ENCODE data around the gene DICER1. TPM values are rescaled to one million over a fixed set of nuclear protein-coding genes. Genes with fewer than 3 reads are reported as not detected.

The DICER1 gene
- total RNA-seq, 1 donor from 2014 or later: 134 TPM

GRCh38 chr14:95126906-95127530 is 30.3 kb downstream of the DICER1 start:
- Histone ChIP-seq H3K27ac (no peak overlapping the region), H3K9me3 (no peaks in the 10 kb centered on the region), H3K27me3 (no peaks in the 10 kb centered on the region), H3K36me3 (peaks cover 8 to 50% of the 10 kb centered on the region in 2 donors), H3K4me3 (no peak overlapping the region), H3K4me1 (no peaks in the 10 kb centered on the region)
- no peak for TF ChIP-seq CTCF (IDR thresholded peaks at IDR 0.05)
- intact Hi-C loops (cut with DNase I): no loop called here
- no peak for DNase-seq (ENCODE audit: low spot score in 2 of 2)

GRCh38 chr14:95125915-95126314 is 31.4 kb downstream of the DICER1 start:
- H3K36me3 ChIP-seq: peaks cover 8 to 49% of the 10 kb centered on the region in 2 donors
- no peaks in the 10 kb centered on the region for H3K9me3 ChIP-seq
- no peaks in the 10 kb centered on the region for H3K27me3 ChIP-seq
- H3K4me1 ChIP-seq: no peaks in the 10 kb centered on the region
- H3K4me3 ChIP-seq: no peak overlapping the region
- no peak for TF ChIP-seq CTCF (IDR thresholded peaks at IDR 0.05)
- no peak overlapping the region for H3K27ac ChIP-seq
- no peak for DNase-seq (ENCODE audit: low spot score in 2 of 2)
- intact Hi-C loops (cut with DNase I): no loop called here

- peaks cover 8 to 43% of the 10 kb centered on the region in 2 donors for H3K36me3 ChIP-seq
- H3K27me3 ChIP-seq: no peaks in the 10 kb centered on the region
- intact Hi-C loops (cut with DNase I): no loop called here
Observed at GRCh38 chr14:95125221-95125620, 32.1 kb downstream of the DICER1 start.

GRCh38 chr14:95123891-95124579 is 33.3 kb downstream of the DICER1 start:
- no peak for DNase-seq (ENCODE audit: low spot score in 2 of 2)
- Histone ChIP-seq H3K4me3 (no peak overlapping the region), H3K36me3 (peaks cover 8 to 37% of the 10 kb centered on the region in 2 donors), H3K4me1 (no peaks in the 10 kb centered on the region), H3K27ac (no peak overlapping the region), H3K27me3 (no peaks in the 10 kb centered on the region), H3K9me3 (no peaks in the 10 kb centered on the region)
- intact Hi-C loops (cut with DNase I): no loop called here
- TF ChIP-seq CTCF (IDR thresholded peaks at IDR 0.05): no peak

More at GRCh38 chr14:95125221-95125620, 32.1 kb downstream of the DICER1 start:
- no peaks in the 10 kb centered on the region for H3K9me3 ChIP-seq
- no peak overlapping the region for H3K27ac ChIP-seq
- no peak overlapping the region for H3K4me3 ChIP-seq
- no peak for TF ChIP-seq CTCF (IDR thresholded peaks at IDR 0.05)
- H3K4me1 ChIP-seq: no peaks in the 10 kb centered on the region
- no peak for DNase-seq (ENCODE audit: low spot score in 2 of 2)

DNA sequence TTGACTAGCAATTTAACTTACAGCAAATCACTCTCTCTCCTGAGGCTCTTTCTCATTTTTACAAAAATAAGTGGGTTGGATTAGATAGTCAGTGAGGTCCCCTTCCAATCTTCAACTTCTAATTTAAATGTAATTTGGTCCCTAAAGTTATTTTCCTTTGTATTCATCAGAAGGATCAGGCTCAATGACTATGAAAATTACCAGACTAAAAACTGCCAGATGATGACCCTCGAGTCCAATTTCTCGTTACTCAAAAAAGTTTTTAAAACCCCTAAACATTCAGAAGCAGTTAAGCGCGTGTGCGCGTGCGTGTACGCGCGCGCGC is 34.7 kb downstream of the DICER1 start:
- H3K4me1 ChIP-seq: no peaks in the 10 kb centered on the region

More for the DNA sequence above, 34.7 kb downstream of the DICER1 start:
- DNase-seq (ENCODE audit: low spot score in 2 of 2): no peak
- no peak for TF ChIP-seq CTCF (IDR thresholded peaks at IDR 0.05)
- Histone ChIP-seq H3K9me3 (no peaks in the 10 kb centered on the region), H3K4me3 (no peak overlapping the region), H3K36me3 (peaks cover 8 to 33% of the 10 kb centered on the region in 2 donors), H3K27ac (no peak overlapping the region), H3K27me3 (no peaks in the 10 kb centered on the region)
- intact Hi-C loops (cut with DNase I): no loop called here

Measured in ascending aorta (tissue), 2 donors.